Measurements from ENCODE around the gene PNKD.

Gene PNKD, protein sequence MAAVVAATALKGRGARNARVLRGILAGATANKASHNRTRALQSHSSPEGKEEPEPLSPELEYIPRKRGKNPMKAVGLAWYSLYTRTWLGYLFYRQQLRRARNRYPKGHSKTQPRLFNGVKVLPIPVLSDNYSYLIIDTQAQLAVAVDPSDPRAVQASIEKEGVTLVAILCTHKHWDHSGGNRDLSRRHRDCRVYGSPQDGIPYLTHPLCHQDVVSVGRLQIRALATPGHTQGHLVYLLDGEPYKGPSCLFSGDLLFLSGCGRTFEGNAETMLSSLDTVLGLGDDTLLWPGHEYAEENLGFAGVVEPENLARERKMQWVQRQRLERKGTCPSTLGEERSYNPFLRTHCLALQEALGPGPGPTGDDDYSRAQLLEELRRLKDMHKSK

GRCh38 chr2:218269900-218270720 is at the start of gene PNKD, which contains the start of gene AAMP:
Gene PNKD, plus strand, starts transcription at chr2:218270519. Its CDS starts 17 bp downstream, at chr2:218270536.
Gene AAMP, minus strand, starts transcription at chr2:218270137. Its CDS starts 51 bp downstream, at chr2:218270086.
- peak; percentile 100 for DNase-seq

DNA sequence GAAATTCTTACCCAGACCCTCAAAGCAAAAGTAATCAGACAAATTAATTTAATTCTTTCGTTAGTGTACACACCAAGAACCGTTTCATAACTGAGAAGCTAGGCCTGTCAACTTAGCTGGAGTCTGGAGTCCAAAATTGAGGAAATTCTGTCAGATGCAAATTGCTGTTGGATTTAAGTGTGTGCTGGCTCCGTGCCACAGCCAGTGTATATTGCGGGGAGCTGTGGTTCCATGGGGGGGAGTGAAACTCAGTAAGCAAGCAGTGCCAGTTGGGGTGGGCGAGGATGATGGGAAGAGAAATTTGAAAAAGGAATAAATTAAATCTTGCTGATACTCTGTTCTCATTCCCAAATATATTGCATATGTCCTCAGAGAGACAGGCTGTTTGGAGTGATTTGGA is 49.3 kb upstream of the PNKD start:
- no peak for DNase-seq

DNA sequence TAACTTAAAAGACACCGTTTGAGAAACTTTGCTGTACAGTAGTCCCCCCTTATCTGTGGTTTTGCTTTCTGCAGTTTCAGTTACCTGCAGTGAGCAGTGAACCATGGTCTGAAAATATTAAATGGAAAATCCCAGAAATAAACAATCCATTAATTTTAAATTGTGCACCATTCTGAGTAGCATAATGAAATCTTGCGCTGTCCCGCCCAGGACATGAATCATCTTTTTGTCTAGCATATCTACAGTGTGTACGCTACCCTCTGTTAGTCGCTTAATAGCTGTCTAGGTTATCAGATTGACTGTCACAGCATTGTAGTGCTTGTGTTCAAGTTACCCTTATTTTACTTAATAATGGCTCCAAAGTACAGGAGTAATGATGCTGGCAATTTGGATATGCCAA is 47.3 kb upstream of the PNKD start:
- no peak for DNase-seq

- no peak for DNase-seq
Observed at GRCh38 chr2:218224186-218224585, 46.1 kb upstream of the PNKD start.

DNA sequence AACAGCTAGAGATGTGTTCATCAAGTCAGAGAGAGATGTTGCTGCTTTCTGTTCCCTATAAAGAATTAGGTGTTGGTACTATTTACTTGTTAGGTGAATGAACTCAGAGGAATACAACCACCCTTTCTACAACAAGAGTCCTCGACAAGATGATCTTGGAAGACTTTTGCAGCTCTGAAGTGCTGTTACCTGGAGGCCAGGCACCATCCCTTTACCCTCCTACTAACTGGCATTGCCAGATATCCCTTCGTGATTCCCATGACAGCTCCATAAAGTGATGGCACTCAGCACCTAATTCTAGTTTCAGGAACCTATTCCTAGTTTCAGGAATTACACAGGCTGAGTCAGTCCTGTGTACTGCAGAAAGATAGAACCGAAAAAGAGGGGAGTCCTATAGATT is 43.4 kb upstream of the PNKD start:
- no peak for DNase-seq

DNA sequence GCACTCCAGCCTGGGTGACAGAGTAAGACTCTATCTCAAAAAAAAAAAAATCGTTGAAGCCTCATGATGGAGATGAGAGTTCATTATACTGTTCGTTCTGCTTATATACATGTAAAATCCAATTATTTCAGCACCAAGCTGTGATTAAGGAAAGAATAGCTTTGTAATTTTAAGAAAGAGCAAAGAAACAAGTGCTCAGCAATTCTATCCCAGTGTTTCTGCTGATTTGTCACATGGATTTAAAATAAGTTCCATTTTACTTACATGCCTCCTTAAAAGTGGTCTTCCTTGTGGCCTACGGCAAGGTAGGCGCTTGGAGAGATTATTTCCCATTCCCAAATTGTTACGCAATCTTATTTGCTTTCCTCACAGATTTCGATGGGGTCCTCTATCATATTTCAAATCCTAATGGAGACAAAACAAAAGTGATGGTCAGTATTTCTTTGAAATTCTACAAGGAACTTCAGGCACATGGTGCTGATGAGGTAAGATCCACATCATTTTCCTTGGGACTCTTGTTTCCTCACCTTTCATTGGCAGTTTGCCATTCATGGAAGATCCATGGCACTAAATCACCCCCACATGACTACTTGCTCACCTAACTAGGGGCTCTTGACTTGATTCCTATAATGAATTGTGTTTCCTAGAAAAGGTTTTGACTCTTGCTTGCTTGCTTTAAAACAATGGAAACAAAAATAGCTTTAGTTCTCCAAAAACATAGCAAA is 41.8 kb upstream of the PNKD start:
- no peak for DNase-seq

DNA sequence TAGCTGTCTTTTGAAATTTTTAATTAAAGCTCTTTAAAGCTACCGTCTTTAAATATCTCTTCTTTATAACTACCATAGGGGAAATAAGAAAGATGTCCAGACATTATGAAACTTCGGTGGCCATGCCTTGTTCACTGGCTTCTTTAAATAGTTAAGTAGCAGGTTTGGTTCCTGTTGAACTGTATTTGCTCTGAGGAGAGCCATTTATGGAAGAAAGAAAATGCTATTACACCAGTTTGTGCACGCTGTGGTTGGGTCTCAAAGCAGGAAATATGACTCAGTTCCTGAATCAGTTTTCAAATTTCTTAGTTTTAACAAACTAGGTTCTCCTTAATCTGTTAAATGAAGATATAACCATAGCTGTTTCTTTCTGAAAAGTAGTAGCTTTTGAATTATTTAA is 41.1 kb upstream of the PNKD start:
- peak; percentile 21 for DNase-seq

GRCh38 chr2:218229851-218230250 is 40.5 kb upstream of the PNKD start:
- no peak for DNase-seq

DNA sequence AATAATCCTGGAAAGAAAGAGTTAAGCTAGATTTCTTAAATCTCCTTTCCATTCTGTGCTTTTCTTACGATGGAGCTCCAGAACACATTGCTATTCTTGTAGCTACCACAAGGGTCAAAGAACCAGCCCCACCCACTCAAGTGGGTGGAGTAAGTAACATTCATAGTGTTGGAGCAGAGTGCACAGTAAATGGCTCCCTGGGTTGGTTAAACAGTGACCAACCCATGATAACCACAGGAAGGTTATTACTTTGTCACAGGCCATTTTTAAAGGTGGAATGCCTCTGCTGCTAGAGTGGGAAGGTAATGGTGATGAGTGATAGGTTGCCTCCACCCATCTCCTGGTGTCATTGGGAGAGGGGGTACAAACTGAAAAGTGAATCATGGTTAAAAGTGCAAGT is 39.4 kb upstream of the PNKD start:
- no peak for DNase-seq

- DNase-seq, result no peak
Observed at GRCh38 chr2:218233543-218233942, 36.8 kb upstream of the PNKD start.

DNA sequence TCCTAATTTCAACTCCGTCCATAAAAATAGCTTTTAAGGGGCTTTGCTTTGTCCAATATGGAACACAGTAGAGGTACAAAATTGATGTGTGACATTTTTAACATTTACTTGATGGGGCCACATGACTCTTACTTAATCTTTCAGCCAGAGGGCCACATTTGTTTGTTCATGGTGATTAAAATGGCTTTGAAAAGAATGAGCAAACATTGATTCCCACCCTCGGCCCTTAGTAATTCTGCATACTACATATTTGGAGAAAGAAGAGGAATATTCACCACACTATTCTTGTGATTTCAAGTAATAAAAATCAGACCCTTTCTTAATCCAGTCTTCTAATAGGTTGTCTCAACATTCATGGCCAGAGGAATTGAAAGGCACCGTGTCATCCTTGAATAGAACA is 35.8 kb upstream of the PNKD start:
- DNase-seq, result no peak

GRCh38 chr2:218235017-218235416 is 35.3 kb upstream of the PNKD start:
- no peak for DNase-seq

DNA sequence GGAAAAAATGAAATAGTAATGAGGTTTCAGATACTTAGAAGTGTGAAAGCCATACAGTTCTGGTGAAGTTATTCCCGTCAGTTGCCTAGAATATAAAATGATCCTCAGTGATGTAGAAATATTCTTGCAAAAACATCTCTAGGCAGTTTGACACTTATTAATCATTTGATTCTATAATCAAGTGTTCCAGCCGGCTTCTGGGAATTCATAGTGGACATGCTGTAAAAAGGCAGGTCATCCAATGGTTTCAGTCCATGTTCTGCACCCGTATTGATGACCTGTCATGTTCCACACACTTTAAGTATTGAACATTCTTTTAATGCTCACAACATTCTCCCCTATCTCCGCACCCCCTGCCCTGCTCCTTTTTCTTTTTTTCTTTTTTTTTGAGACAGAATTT is 33.5 kb upstream of the PNKD start:
- no peak for DNase-seq

GRCh38 chr2:218238887-218239286 is 31.4 kb upstream of the PNKD start:
- DNase-seq, result no peak

- no peak for DNase-seq
Observed at GRCh38 chr2:218244204-218244603, 26.1 kb upstream of the PNKD start.

DNA sequence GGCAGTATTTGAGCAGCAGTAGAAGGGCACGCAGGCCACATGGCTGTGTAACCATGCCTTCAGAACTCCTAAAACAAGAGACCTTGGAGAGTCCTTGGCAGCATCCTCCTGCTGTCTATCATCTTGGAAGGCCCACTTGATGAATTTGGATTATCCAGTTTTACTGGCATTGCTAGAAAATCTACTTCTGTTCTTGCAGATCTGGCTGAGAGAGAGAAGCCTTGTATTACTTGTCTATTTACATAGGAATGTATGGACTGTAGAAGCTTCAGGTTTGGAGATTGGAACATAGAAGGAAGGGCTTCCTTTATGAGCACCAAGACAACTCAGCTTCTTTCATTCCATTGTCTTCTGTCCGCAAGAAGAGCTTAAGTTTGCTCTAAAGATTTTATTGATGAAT is 25.7 kb upstream of the PNKD start:
- no peak for DNase-seq

GRCh38 chr2:218245214-218245613 is 25.1 kb upstream of the PNKD start:
- DNase-seq, result no peak

GRCh38 chr2:218249691-218250090 is 20.6 kb upstream of the PNKD start:
- no peak for DNase-seq

DNA sequence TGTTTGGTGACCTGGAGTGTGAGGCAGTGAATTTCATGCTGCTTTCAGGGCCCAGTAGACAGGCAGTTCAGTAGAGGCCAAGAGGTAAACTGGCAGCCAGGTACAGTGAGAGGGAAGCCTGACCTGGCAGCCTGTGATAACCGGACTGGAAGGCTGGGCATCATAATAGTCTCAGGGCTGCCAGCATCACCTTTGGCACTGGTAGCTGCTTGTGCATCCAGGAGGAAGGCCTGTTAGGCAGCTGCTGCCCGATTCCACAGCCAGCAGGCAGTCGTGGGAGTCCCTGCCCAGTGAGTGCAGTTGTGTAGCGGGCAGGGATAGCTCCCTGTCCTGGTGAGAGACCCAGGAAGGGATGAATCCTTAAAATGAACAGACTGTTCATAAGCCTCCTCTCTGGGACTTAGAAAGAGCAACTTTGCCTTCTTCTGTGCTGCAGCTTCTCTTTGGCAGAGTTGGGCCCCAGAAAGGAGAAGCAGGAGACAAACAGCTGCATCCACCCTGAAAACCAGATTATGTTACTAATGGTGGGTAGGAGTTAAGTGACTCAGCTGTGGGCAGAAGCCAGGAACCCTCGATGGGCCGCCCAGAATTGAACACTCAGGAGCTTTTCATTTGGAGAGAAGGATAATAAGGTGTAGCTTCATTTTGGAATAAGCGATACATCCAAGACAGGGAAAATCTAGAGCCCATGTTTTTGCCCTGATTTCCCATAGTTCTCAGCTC is 17.6 kb upstream of the PNKD start:
- DNase-seq, result no peak

- DNase-seq, result no peak
Observed at GRCh38 chr2:218253232-218253625, 17.1 kb upstream of the PNKD start.

DNA sequence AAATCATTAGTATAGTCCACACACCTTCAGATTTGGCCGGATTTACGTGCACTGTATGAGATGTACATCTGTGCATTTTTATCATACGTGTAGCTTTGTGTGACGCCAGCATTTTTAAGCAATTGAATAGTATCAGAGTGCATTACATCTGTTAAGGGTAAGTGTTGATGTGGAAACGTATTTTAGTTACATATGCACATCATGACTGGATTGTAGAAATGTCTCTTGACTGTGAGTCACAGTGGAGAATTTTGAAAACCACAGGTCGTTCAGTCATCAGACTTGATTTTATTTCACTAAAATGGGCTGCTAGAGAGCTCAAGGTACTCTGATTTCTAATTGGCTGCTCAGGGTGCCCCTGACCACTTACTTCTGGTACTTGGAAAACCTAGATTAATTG is 14.9 kb upstream of the PNKD start:
- DNase-seq, result no peak

DNA sequence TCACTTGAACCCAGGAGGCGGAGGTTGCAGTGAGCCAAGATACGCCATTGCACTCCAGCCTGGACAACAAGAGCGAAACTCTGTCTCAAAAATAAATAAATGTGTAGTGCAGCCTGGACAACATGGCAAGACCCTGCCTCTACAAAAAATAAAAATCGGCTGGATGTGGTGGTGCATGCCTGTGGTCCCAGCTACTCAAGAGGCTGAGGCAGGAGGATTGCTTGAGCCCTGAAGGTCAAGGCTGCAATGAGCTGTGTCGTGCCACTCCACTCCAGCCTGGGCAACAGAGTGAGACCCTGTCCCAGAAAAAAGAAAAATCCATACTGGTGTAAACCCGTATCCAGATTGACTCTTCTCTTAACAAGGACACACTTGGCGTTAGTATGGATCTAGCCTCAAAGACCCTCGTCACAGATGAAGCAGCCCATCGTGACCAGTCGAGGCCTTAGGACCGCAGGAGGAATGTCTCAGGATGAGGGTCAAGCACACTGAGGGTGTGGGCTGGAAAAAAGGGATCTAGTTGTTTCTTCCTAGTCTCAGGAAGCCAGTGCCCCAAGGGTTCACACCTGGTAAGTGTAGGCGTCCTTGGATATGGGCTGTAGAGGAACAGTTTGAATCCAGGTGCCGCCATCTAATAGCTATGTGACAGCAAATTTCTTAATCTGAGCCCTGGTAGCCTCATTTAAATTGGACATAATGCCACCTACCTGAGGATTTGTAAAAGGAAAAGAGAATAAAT is 13.5 kb upstream of the PNKD start:
- no peak for DNase-seq
